NCI-H2107 treated with DMSO at 0.1 percent for 48 hours (cell line): ENCODE data around the gene DCAF7.
A peak's percentile ranks its signal among the peaks of the same experiment; 100 is the strongest.

ENCODE experiments used
- DNase-seq: peaks from one replicate; lab custom pipeline; 2025; ENCODE audit not compliant: unreplicated experiment; lab: John Stamatoyannopoulos, UW

Gene DCAF7

GRCh38 chr17:63579633-63580032, 29.4 kb downstream of the DCAF7 start:
- no peak for DNase-seq

- DNase-seq, result no peak
Observed at GRCh38 chr17:63587770-63588169, 37.5 kb downstream of the DCAF7 start.

- DNase-seq, result no peak
Observed at GRCh38 chr17:63588797-63589196, 38.5 kb downstream of the DCAF7 start.

- DNase-seq, result no peak
Observed at GRCh38 chr17:63589646-63590045, 39.4 kb downstream of the DCAF7 start.

- no peak for DNase-seq
Observed at GRCh38 chr17:63592797-63593196, 42.5 kb downstream of the DCAF7 start.

GRCh38 chr17:63595132-63595531, 44.9 kb downstream of the DCAF7 start:
- DNase-seq, result no peak

- DNase-seq, result no peak
Observed at GRCh38 chr17:63596856-63597586, 46.7 kb downstream of the DCAF7 start.

GRCh38 chr17:63598281-63598680, 48.0 kb downstream of the DCAF7 start:
- no peak for DNase-seq

GRCh38 chr17:63600569-63601438, 50.5 kb downstream of the DCAF7 start, which contains the start of gene TACO1:
Gene TACO1, plus strand, starts transcription at chr17:63600895. Its CDS starts 189 bp downstream, at chr17:63601084.
- DNase-seq, result peak; percentile 54

GRCh38 chr17:63601439-63602371, 51.4 kb downstream of the DCAF7 start:
- no peak for DNase-seq

- no peak for DNase-seq
Observed at GRCh38 chr17:63609816-63610573, 59.7 kb downstream of the DCAF7 start.

GRCh38 chr17:63610854-63611253, 60.6 kb downstream of the DCAF7 start:
- DNase-seq, result no peak

- no peak for DNase-seq
Observed at GRCh38 chr17:63611354-63611753, 61.1 kb downstream of the DCAF7 start.

- no peak for DNase-seq
Observed at GRCh38 chr17:63613663-63614062, 63.4 kb downstream of the DCAF7 start.

- DNase-seq, result no peak
Observed at GRCh38 chr17:63621229-63621683, 71.0 kb downstream of the DCAF7 start.

- DNase-seq, result peak; percentile 99
Observed at GRCh38 chr17:63621684-63622573, 71.7 kb downstream of the DCAF7 start, which contains the start of gene MAP3K3. Gene MAP3K3, plus strand, starts transcription at chr17:63622417. Its CDS starts 343 bp downstream, at chr17:63622760.

- no peak for DNase-seq
Observed at GRCh38 chr17:63622574-63623390, 72.5 kb downstream of the DCAF7 start.
